Sigmoid colon (tissue), 7 donors: ENCODE results near the gene TBCK. TPM values are rescaled to one million over a fixed set of nuclear protein-coding genes. Genes with fewer than 3 reads are reported as not detected.

ENCODE experiments used
- DNase-seq: peaks from one replicate; pipeline ENCODE4 v3.0.0-alpha.2; 2019
- H3K27ac ChIP-seq, 4 donors: fragments of 200-600 bp; sonication (generic); one replicate each; pipeline ENCODE4 v1.5.1; 2016 to 2019; ENCODE audit warnings: mild to moderate bottlenecking in 1 of 4
- H3K27me3 ChIP-seq, 3 donors: fragments of 200-600 bp; sonication (generic); one replicate each; pipeline ENCODE4 v1.5.1; 2019; ENCODE audit warnings: mild to moderate bottlenecking in 1 of 3
- H3K36me3 ChIP-seq, 4 donors: fragments of 200-600 bp; sonication (generic); one replicate each; pipeline ENCODE4 v1.5.1; 2016 to 2019
- H3K4me1 ChIP-seq, 4 donors: fragments of 200-600 bp; sonication (generic); one replicate each; pipeline ENCODE4 v1.5.1; 2017 to 2019
- H3K4me3 ChIP-seq, 4 donors: fragments of 200-600 bp; sonication (generic); one replicate each; pipeline ENCODE4 v1.5.1; 2017 to 2019; ENCODE audit warnings: mild to moderate bottlenecking in 2 of 4, moderate library complexity in 1 of 4
- H3K9me3 ChIP-seq, 4 donors: fragments of 200-600 bp in 3 of 4; sonication (generic) in 3 of 4; one replicate each; pipeline versions ENCODE4 v1.5.1 to v1.6.1; 2013 to 2019
- CTCF ChIP-seq, 4 experiments: fragments of 450-650 bp in 3 of 4; fragments of 200-600 bp in 1 of 4; IDR thresholded peaks; one replicate each; pipeline ENCODE4 v1.5.1; 2016 to 2019; ENCODE audit warnings: antibody characterized with exemption in 4 of 4, mild to moderate bottlenecking in 3 of 4, moderate library complexity in 2 of 4
- EP300 ChIP-seq, 4 donors: sonication (generic); formaldehyde crosslinking; IDR thresholded peaks; one replicate each; pipeline ENCODE4 v1.6.1; 2017; ENCODE audit warnings: antibody characterized with exemption in 4 of 4
- POLR2A ChIP-seq, 2 donors: fragments of 450-650 bp; IDR thresholded peaks; one replicate each; pipeline ENCODE4 v1.6.1; 2016; ENCODE audit warnings: antibody characterized with exemption in 2 of 2, mild to moderate bottlenecking in 2 of 2, moderate library complexity in 2 of 2
- POLR2AphosphoS5 ChIP-seq, 4 donors: sonication (generic); formaldehyde crosslinking; IDR thresholded peaks; one replicate each; pipeline ENCODE4 v1.6.1; 2017; ENCODE audit warnings: antibody characterized with exemption in 4 of 4
- WGBS, 2 donors: extraction: QIAGEN DNeasy Blood & Tissue Kit; methylation state at CpG; one replicate each; pipeline ENCODE4 v1.1.7; 2013; 5-methylcytosine and 5-hydroxymethylcytosine counted together
- intact Hi-C: fragments of 100-400 bp; cut with DNase I; formaldehyde crosslinking; loops from one replicate; pipeline ENCODE4 v1.15.1; 2023
- polyA plus RNA-seq, 3 donors: library from polyadenylated mRNA; stranded (reverse); fragments of 200-250 nt; gene quantifications; one replicate each; pipeline ENCODE4 v1.2.3, GENCODE V29; 2013
- total RNA-seq, 4 donors: library from RNA; depleted of rRNA; stranded (reverse); fragments of >200 nt; gene quantifications; one replicate each; pipeline ENCODE4 v1.1.0, GENCODE V29; 2016
- donor health status: healthy with polysubstance abuse.
- donor health status: Bipolar disorder and iron deficiency.
- donor health status: healthy.

Gene TBCK
- total and polyA plus RNA-seq, 7 donors: 4.8 to 43.5 (median 26.3) TPM

GRCh38 chr4:106315476-106315967, 487 bp downstream of the TBCK start:
- H3K4me3 ChIP-seq: peak overlapping the region; percentile 73 to 97 (median 87)
- peak overlapping the region; percentile 92 to 99 (median 94) for H3K27ac ChIP-seq
- H3K27me3 ChIP-seq: no peaks in the 10 kb centered on the region
- no peak for DNase-seq
- H3K36me3 ChIP-seq: no peaks in the 10 kb centered on the region
- 0 to 1% methylated on average over 13 of the region's 13 CpGs for WGBS, 2 donors
- intact Hi-C loops: loop anchor here (10.0 kb wide), 1 partner anchor 1399 kb away; no protein-coding TSS in a partner anchor
- H3K4me1 ChIP-seq: peaks cover 0 to 43% (median 30%) of the 10 kb centered on the region in 4 donors
- TF ChIP-seq CTCF (IDR thresholded peaks at IDR 0.05) (no peak), POLR2A (IDR thresholded peaks at IDR 0.05) (no peak), POLR2AphosphoS5 (IDR thresholded peaks at IDR 0.05) (no peak), EP300 (IDR thresholded peaks at IDR 0.05) (no peak)
- no peaks in the 10 kb centered on the region for H3K9me3 ChIP-seq

- Histone ChIP-seq H3K27ac (peak overlapping the region; percentile 92 to 99 (median 94)), H3K27me3 (no peaks in the 10 kb centered on the region), H3K4me3 (peak overlapping the region; percentile 73 to 97 (median 87)), H3K36me3 (no peaks in the 10 kb centered on the region), H3K9me3 (no peaks in the 10 kb centered on the region), H3K4me1 (peaks cover 0 to 43% (median 30%) of the 10 kb centered on the region in 4 donors)
- WGBS, 2 donors: 9 to 30% methylated on average over 6 of the region's 6 CpGs
- TF ChIP-seq CTCF (IDR thresholded peaks at IDR 0.05) (no peak), EP300 (IDR thresholded peaks at IDR 0.05) (no peak), POLR2A (IDR thresholded peaks at IDR 0.05) (no peak), POLR2AphosphoS5 (IDR thresholded peaks at IDR 0.05) (no peak)
- intact Hi-C loops: loop anchor here (10.0 kb wide), 1 partner anchor 1400 kb away; no protein-coding TSS in a partner anchor
- no peak for DNase-seq
These were observed 1.0 kb downstream of the TBCK start for GRCh38 chr4:106314960-106315359.

GRCh38 chr4:106312997-106313522, 2.9 kb downstream of the TBCK start:
- TF ChIP-seq EP300 (IDR thresholded peaks at IDR 0.05): no peak
- TF ChIP-seq CTCF (IDR thresholded peaks at IDR 0.05): no peak
- TF ChIP-seq POLR2A (IDR thresholded peaks at IDR 0.05): no peak
- TF ChIP-seq POLR2AphosphoS5 (IDR thresholded peaks at IDR 0.05): no peak
- intact Hi-C loops: loop anchor here (10.0 kb wide), 1 partner anchor 1402 kb away; no protein-coding TSS in a partner anchor
- DNase-seq: no peak
- Histone ChIP-seq H3K4me3 (no peak overlapping the region), H3K4me1 (peaks cover 0 to 28% (median 25%) of the 10 kb centered on the region in 4 donors), H3K36me3 (peaks cover 0 to 6% (median 0%) of the 10 kb centered on the region in 4 donors), H3K9me3 (no peaks in the 10 kb centered on the region), H3K27ac (no peak overlapping the region), H3K27me3 (no peaks in the 10 kb centered on the region)
- 87 to 90% methylated on average over 3 of the region's 3 CpGs for WGBS, 2 donors

- WGBS, 2 donors: 92 to 98% methylated on average over 1 of the region's 1 CpG
- H3K27me3 ChIP-seq: no peaks in the 10 kb centered on the region
- H3K4me1 ChIP-seq: peaks cover 0 to 21% (median 18%) of the 10 kb centered on the region in 4 donors
- H3K27ac ChIP-seq: no peak overlapping the region
- TF ChIP-seq CTCF (IDR thresholded peaks at IDR 0.05) (no peak), POLR2AphosphoS5 (IDR thresholded peaks at IDR 0.05) (no peak), POLR2A (IDR thresholded peaks at IDR 0.05) (no peak), EP300 (IDR thresholded peaks at IDR 0.05) (no peak)
- H3K4me3 ChIP-seq: no peak overlapping the region
- intact Hi-C loops: loop anchor here (10.0 kb wide), 1 partner anchor 1402 kb away; no protein-coding TSS in a partner anchor
- H3K36me3 ChIP-seq: peaks cover 0 to 12% (median 0%) of the 10 kb centered on the region in 4 donors
- no peak for DNase-seq
- H3K9me3 ChIP-seq: no peaks in the 10 kb centered on the region
These were observed 3.6 kb downstream of the TBCK start for GRCh38 chr4:106312377-106312776.
